GM19023 (cell line): ENCODE data around the gene THBS3.
"Not testable (repeated sequence)": the region's sequence is repeated elsewhere in the genome, so short reads cannot be mapped to it uniquely, and the experiment has no call there.

Experiments
- ATAC-seq: cut with Tn5 transposase; IDR thresholded peaks from one replicate; pipeline ENCODE4 v1.9.1; 2021; ENCODE audit warnings: mild to moderate bottlenecking, moderate library complexity; ENCODE audit not compliant: unreplicated experiment

The THBS3 gene

GRCh38 chr1:155160128-155160527 lies 47.6 kb downstream of the THBS3 start:
- no peak for ATAC-seq

- no peak for ATAC-seq
Observed at GRCh38 chr1:155158991-155159390, 48.7 kb downstream of the THBS3 start.

- ATAC-seq: not testable (repeated sequence)
Observed at GRCh38 chr1:155155996-155156643, 51.6 kb downstream of the THBS3 start.
